Erythroblast (primary cell): ENCODE results near the gene SCG3.

ENCODE experiments used
- GATA1 ChIP-seq: IDR thresholded peaks from 2 replicates; pipeline ENCODE4 v1.6.1; 2011; ENCODE audit warnings: low read depth, mild to moderate bottlenecking, control low read depth, low read length, moderate library complexity
- POLR2A ChIP-seq: IDR thresholded peaks from 2 replicates; pipeline ENCODE4 v1.6.1; 2011; ENCODE audit warnings: mild to moderate bottlenecking, low read length

DNA sequence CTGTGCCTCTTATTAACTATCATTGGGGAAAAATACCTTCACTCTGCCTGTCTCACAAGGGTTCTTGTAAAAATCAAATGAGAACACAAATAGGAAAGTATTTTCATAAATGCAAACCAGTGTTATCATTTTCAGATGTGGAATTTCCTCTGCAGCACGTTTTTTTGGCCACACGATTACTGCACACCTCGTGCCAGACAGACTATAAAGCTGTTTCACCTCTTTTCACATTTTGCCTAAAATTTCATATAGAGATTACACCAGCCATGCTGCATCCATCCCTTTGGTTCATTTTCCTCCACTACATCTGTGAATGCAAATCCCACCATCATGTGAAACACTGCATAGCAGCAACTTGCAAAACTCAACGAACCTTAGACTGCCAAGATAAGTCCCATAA is 68.9 kb downstream of the SCG3 start:
- TF ChIP-seq POLR2A (no peak), GATA1 (no peak)
